ENCODE measurements around the gene IMMP2L.

Gene IMMP2L

GRCh38 chr7:111531993-111532392 lies 30.3 kb downstream of the IMMP2L start:
- no peak for TF ChIP-seq ZNF274 (IDR thresholded peaks at IDR 0.05; ENCODE audit: low read depth, low read length)
- no peak overlapping the region for H3K4me3 ChIP-seq (ENCODE audit: low read length)

- no peak overlapping the region for H3K4me3 ChIP-seq (ENCODE audit: low read length)
- TF ChIP-seq ZNF274 (IDR thresholded peaks at IDR 0.05; ENCODE audit: low read depth, low read length): no peak
These were observed 32.0 kb downstream of the IMMP2L start for GRCh38 chr7:111530356-111530668.

- TF ChIP-seq ZNF274 (IDR thresholded peaks at IDR 0.05; ENCODE audit: low read depth, low read length): no peak
- no peak overlapping the region for H3K4me3 ChIP-seq (ENCODE audit: low read length)
These were observed 32.6 kb downstream of the IMMP2L start for GRCh38 chr7:111529507-111530355.

GRCh38 chr7:111528331-111528730 lies 34.0 kb downstream of the IMMP2L start:
- no peak overlapping the region for H3K4me3 ChIP-seq (ENCODE audit: low read length)
- TF ChIP-seq ZNF274 (IDR thresholded peaks at IDR 0.05; ENCODE audit: low read depth, low read length): no peak

GRCh38 chr7:111527545-111527944 lies 34.7 kb downstream of the IMMP2L start:
- TF ChIP-seq ZNF274 (IDR thresholded peaks at IDR 0.05; ENCODE audit: low read depth, low read length): no peak
- no peak overlapping the region; the same call in 1 of the 2 replicates for H3K4me3 ChIP-seq (ENCODE audit: low read length)

- H3K4me3 ChIP-seq (ENCODE audit: low read length): no peak overlapping the region
- TF ChIP-seq ZNF274 (IDR thresholded peaks at IDR 0.05; ENCODE audit: low read depth, low read length): no peak
These were observed 37.2 kb downstream of the IMMP2L start for GRCh38 chr7:111525100-111525499.

- TF ChIP-seq ZNF274 (IDR thresholded peaks at IDR 0.05; ENCODE audit: low read depth, low read length): no peak
- H3K4me3 ChIP-seq (ENCODE audit: low read length): no peak overlapping the region
These were observed 40.6 kb downstream of the IMMP2L start for GRCh38 chr7:111521660-111522059.

- no peak for TF ChIP-seq ZNF274 (IDR thresholded peaks at IDR 0.05; ENCODE audit: low read depth, low read length)
- H3K4me3 ChIP-seq (ENCODE audit: low read length): no peak overlapping the region
These were observed 44.0 kb downstream of the IMMP2L start for GRCh38 chr7:111518264-111518663.

- H3K4me3 ChIP-seq (ENCODE audit: low read length): no peak overlapping the region
- TF ChIP-seq ZNF274 (IDR thresholded peaks at IDR 0.05; ENCODE audit: low read depth, low read length): no peak
These were observed 44.7 kb downstream of the IMMP2L start for GRCh38 chr7:111517549-111517951.

- no peak for TF ChIP-seq ZNF274 (IDR thresholded peaks at IDR 0.05; ENCODE audit: low read depth, low read length)
- H3K4me3 ChIP-seq (ENCODE audit: low read length): no peak overlapping the region
These were observed 45.7 kb downstream of the IMMP2L start for GRCh38 chr7:111516612-111517011.

- no peak overlapping the region for H3K4me3 ChIP-seq (ENCODE audit: low read length)
- TF ChIP-seq ZNF274 (IDR thresholded peaks at IDR 0.05; ENCODE audit: low read depth, low read length): no peak
These were observed 48.7 kb downstream of the IMMP2L start for GRCh38 chr7:111513566-111513965.

GRCh38 chr7:111511845-111512244 lies 50.4 kb downstream of the IMMP2L start:
- no peak overlapping the region for H3K4me3 ChIP-seq (ENCODE audit: low read length)
- TF ChIP-seq ZNF274 (IDR thresholded peaks at IDR 0.05; ENCODE audit: low read depth, low read length): no peak

GRCh38 chr7:111510584-111511378 lies 51.5 kb downstream of the IMMP2L start:
- no peak overlapping the region for H3K4me3 ChIP-seq (ENCODE audit: low read length)
- no peak for TF ChIP-seq ZNF274 (IDR thresholded peaks at IDR 0.05; ENCODE audit: low read depth, low read length)

- H3K4me3 ChIP-seq (ENCODE audit: low read length): no peak overlapping the region
- no peak for TF ChIP-seq ZNF274 (IDR thresholded peaks at IDR 0.05; ENCODE audit: low read depth, low read length)
These were observed 52.2 kb downstream of the IMMP2L start for GRCh38 chr7:111510062-111510461.

- no peak for TF ChIP-seq ZNF274 (IDR thresholded peaks at IDR 0.05; ENCODE audit: low read depth, low read length)
- no peak overlapping the region for H3K4me3 ChIP-seq (ENCODE audit: low read length)
These were observed 53.0 kb downstream of the IMMP2L start for GRCh38 chr7:111509288-111509687.

All from GM08714 (cell line).